Mucosa of gallbladder (tissue), 1 donor: ENCODE results near the gene DNM1. TPM values are rescaled to one million over a fixed set of nuclear protein-coding genes. Genes with fewer than 3 reads are reported as not detected.
A peak's percentile ranks its signal among the peaks of the same experiment; 100 is the strongest.
"Not testable (repeated sequence)": the region's sequence is repeated elsewhere in the genome, so short reads cannot be mapped to it uniquely, and the experiment has no call there.

ENCODE experiments used
- DNase-seq: peaks from one replicate; pipeline ENCODE4 v3.0.0-alpha.2; 2020; ENCODE audit warnings: low spot score
- total RNA-seq: library from RNA; stranded (reverse); gene quantifications from one replicate; pipeline ENCODE4 v1.2.1, GENCODE V29; 2021
- donor health status: DM: no; HTN: no; CAD: no.

DNM1 gene
- total RNA-seq, 1 donor from 2014 or later, result 135 TPM

GRCh38 chr9:128276008-128276573, 72.9 kb downstream of the DNM1 start, which contains the start of gene SWI5:
Gene SWI5, plus strand, starts transcription at chr9:128276276.
- peak; percentile 100 for DNase-seq

- no peak for DNase-seq
These were observed 73.5 kb downstream of the DNM1 start for GRCh38 chr9:128276574-128277270.

GRCh38 chr9:128279088-128280073, 76.2 kb downstream of the DNM1 start:
- DNase-seq, result not testable (repeated sequence)

GRCh38 chr9:128280084-128280622, 77.0 kb downstream of the DNM1 start:
- no peak for DNase-seq

GRCh38 chr9:128282500-128282899, 79.3 kb downstream of the DNM1 start:
- no peak for DNase-seq

GRCh38 chr9:128285033-128285784, 82.0 kb downstream of the DNM1 start:
- no peak for DNase-seq

GRCh38 chr9:128286440-128286839, 83.3 kb downstream of the DNM1 start:
- DNase-seq, result peak; percentile 39

GRCh38 chr9:128288273-128289004, 85.3 kb downstream of the DNM1 start:
- DNase-seq, result no peak

- DNase-seq, result no peak
These were observed 88.8 kb downstream of the DNM1 start for GRCh38 chr9:128292009-128292408.

GRCh38 chr9:128293091-128293490, 89.9 kb downstream of the DNM1 start:
- DNase-seq, result no peak

- DNase-seq, result no peak
These were observed 91.0 kb downstream of the DNM1 start for GRCh38 chr9:128294142-128294541.

GRCh38 chr9:128296340-128297220, 93.4 kb downstream of the DNM1 start:
- peak; percentile 19 for DNase-seq

GRCh38 chr9:128297221-128297773, 94.1 kb downstream of the DNM1 start:
- DNase-seq, result no peak

- no peak for DNase-seq
These were observed 95.6 kb downstream of the DNM1 start for GRCh38 chr9:128298535-128299482.

- no peak for DNase-seq
These were observed 101.2 kb downstream of the DNM1 start for GRCh38 chr9:128304136-128304970.
